Fibroblast of mammary gland (primary cell): ENCODE data around the gene TPCN2.

Source experiments
- DNase-seq: peaks from one replicate; pipeline ENCODE4 v3.0.0-alpha.2; 2010; ENCODE audit warnings: low read depth
- H3K4me3 ChIP-seq: 2 replicates; pipeline ENCODE4 v1.5.1; 2011; ENCODE audit warnings: low read depth, mild to moderate bottlenecking, low read length, moderate library complexity; ENCODE audit not compliant: control insufficient read depth
- TF ChIP-seq, protein P1 (sequence below): conservative IDR thresholded peaks from 2 replicates; pipeline ENCODE4 v1.5.1; 2011; ENCODE audit warnings: low read depth, low read length, inconsistent platforms; ENCODE audit not compliant: control insufficient read depth, insufficient read depth

Gene TPCN2

DNA sequence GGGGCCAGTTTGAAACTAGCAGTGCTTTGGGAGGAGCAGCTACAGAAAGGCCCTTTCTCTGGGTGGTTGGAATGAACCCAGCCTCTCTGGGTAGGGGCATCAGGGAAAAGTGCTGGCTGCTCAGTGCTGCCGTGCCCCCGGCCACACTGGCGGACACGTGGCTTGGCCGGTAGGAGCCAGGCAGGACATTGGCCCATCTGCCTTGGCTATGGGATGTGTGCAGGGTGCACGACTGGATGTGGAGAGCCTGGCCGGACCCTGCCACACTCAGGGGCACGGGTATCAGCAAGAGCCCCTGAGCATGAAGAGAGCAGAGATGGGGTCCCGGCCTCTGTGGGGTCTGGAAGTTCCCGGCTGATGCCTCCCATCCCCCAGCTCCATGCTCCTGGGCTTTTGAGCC, 46.6 kb downstream of the TPCN2 start:
- DNase-seq = no peak

DNA sequence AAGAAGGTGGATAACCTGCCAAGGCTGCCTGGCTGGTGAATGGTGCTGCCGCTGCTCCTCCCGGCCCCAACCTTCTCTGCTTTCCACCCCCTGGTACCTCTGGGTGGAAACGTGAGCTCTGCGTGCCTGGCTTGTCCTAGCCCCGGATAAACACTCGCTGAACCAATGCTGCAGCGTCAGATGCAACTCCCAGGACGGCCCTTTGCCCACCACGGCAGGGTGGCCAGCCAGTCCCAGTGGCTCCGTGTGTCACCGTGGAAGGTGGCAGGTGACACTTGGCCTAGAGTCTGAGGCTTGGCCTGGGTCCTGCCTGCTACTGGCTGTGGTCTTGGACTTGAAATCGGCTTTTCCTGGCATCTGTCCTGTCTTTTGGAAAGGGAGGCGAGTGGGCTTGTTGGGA, 47.7 kb downstream of the TPCN2 start:
- DNase-seq = no peak
- no peak overlapping the region for H3K4me3 ChIP-seq
- TF ChIP-seq, protein P1, sequence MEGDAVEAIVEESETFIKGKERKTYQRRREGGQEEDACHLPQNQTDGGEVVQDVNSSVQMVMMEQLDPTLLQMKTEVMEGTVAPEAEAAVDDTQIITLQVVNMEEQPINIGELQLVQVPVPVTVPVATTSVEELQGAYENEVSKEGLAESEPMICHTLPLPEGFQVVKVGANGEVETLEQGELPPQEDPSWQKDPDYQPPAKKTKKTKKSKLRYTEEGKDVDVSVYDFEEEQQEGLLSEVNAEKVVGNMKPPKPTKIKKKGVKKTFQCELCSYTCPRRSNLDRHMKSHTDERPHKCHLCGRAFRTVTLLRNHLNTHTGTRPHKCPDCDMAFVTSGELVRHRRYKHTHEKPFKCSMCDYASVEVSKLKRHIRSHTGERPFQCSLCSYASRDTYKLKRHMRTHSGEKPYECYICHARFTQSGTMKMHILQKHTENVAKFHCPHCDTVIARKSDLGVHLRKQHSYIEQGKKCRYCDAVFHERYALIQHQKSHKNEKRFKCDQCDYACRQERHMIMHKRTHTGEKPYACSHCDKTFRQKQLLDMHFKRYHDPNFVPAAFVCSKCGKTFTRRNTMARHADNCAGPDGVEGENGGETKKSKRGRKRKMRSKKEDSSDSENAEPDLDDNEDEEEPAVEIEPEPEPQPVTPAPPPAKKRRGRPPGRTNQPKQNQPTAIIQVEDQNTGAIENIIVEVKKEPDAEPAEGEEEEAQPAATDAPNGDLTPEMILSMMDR = no peak

More for the DNA sequence above, 46.6 kb downstream of the TPCN2 start:
- H3K4me3 ChIP-seq = no peak overlapping the region
- TF ChIP-seq, protein P1 = no peak

DNA sequence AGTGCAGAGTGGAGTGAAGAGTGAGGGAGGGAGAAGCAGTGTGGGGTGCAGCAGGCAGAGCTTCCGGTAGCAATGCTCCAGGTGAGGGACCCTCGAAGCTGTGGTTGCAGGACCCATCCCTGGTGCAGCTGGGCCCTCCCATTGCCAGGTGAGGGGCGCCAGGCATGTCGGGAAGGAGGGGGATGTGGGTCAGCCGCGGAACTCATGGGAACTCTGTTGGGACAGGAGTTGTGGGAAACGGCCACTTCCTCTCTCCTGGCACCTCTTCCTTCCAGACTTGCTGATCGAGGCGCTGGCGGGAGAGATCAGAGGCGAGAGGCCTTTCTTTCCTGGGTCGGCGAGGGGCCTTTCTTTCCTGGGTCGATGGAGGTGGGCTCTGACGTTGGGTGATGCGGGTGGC, 48.5 kb downstream of the TPCN2 start:
- TF ChIP-seq, protein P1 = no peak
- H3K4me3 ChIP-seq = no peak overlapping the region
- no peak for DNase-seq

DNA sequence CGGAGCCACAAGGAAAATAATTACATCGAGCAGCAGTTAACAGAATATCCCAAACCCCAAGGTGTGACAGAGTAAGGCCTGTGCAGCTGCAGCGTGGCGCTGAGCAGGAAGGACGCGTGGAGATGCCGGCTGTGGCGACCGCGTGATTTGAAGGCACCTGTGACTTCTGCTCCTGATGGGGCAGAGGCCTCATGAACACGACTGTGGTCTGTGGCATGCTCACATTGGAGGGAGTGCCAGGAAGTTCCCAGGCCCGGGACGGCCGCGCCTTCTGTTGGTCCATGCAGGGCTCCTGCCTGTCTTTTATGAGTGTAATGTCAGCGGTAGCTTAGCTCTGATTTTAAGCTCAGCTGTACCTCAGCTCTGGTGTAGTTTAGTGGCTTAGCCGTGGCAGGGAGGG, 50.4 kb downstream of the TPCN2 start:
- no peak for DNase-seq
- TF ChIP-seq, protein P1 = no peak
- no peak overlapping the region for H3K4me3 ChIP-seq

DNA sequence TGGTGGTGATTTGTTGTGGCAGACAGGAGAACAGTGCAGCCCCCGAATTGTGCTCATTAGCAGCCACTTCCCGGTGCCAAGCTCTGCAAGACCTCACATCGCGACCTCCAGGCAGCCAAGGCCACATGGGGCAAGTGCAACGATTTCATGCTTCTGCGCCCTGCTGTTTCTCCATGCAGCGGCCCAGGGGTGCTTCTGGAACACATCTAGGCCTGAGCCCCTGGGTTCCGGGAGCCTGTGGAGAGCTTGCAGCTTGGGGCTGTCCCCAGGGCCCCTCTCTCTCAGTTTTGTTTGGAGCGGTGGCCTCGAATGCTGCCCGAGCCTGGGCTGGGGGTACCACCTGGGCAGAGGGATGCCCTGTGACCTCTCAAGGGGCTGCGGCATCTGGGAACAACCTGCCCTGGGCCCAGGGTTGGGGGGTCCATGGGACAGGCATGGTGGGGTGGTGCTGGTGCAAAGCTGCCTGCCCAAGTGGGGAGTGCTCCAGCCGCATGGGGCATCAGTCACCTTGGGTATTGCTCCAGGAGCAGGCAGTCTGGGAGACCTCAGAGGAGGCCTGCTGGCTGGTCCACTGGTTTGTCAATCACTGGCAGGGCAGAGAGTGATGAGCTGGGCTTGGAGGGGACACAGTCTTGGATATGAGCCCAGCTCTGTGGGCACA, 51.9 kb downstream of the TPCN2 start:
- no peak for DNase-seq
- TF ChIP-seq, protein P1 = no peak
- no peak overlapping the region for H3K4me3 ChIP-seq

DNA sequence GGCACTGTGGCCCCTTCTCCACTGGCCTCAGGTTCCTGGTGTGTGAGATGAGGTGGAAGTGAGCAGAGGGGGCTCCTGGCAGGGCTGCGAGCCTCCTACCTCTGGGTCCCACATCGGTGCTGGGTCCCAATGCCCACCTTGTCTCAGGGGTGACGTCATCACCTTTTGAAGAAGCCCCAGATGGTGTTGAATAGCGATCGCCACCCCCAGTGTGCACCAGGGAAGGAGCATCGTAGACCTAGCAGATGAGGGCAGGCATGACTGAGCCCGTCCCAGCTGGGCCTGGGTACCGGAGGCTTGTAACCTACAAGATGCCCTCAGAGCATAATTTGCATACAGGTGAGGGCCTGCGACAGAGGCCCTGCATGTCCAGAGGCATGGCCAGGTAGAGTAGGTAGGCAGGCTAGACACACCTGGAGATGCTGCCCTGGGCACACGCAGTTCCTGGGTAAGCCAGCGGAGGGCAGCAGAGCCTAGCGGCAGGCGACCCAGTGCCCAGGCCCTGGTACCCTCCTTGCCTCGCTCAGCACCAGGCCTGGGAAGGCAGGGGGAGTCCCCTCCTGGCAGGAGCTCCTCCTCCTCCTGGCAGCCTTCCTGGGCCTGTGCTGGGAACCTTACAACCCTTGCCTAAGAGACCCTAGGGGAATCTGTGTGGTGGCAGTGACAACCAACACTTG, 52.5 kb downstream of the TPCN2 start:
- TF ChIP-seq, protein P1 = peak; percentile 98
- no peak overlapping the region for H3K4me3 ChIP-seq
- DNase-seq = peak; percentile 68
